Fibroblast of skin of right quadriceps (primary cell): Measurements from ENCODE around the gene KRTAP22-2.

Experiments
- DNase-seq: peaks from one replicate; pipeline ENCODE4 v3.0.0-alpha.2; 2013

Gene KRTAP22-2

DNA sequence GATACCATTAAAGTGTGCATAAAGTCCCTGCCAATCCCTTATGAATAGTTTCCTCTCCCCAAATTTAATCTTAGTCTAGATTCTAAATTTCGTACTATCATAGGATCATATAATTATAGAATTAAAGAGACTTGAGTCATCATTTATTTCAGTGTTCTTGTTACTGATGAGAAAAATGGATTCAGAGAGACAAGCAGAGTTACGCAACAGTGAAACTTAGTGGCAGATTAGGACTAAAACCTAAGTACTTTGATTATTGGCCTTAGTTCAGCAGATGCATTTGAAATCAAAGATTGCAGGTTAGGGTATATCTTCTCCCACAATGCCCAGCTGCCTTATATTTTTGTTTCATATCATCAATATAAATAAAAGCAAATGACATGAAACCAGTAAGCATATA lies 28.2 kb downstream of the KRTAP22-2 start:
- DNase-seq = no peak

DNA sequence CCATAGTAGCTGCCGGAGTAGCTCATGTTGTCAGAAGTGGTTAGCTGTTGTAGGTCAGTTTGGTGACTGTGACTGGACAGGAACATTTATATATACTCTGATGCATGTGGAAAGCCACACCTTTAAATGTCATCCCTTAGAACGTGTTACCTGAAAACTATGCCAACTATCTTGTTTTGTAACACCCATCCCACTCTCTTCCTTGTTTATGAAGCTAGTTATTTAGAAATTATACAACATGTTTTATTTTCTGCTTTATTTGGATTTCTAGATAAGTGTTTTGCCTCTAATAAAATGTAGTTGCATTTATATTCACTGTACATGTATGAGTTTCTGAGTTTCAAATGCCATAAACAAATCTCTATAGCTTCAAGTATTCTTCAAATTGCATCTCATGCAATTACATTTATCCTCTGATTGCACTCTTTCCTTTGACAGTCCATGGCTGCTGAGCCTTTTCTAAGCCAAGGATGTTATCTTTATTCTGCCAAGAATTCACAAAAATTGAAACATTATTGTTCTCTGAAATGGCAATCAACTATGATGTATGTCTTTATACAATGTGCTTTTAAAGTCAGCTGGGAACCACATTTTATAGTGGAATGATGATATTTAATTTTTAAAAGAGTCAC lies 28.8 kb downstream of the KRTAP22-2 start, which contains the start of gene KRTAP19-7:
KRTAP19-7 (minus strand) TSS at position 51 of the 632 bp plus-strand sequence; CDS start at position 26, 25 bp downstream.
- no peak for DNase-seq

DNA sequence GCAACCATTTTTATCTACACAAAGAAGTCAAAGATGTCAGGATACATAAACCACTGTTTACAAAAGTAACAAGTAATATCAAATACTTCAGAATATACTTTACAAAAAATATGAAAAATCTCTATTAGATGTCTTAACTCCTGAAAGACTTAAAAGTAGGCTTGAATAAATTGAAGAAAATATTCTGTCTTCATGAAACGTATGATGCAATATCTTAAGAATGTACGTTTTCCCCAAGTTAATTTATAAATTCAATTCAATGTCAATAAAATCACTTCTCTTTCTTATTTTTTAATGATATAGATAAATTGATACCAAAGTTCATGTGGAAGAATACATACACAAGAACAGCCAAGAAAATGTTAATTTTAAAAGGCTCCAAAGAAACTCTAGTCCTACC lies 35.1 kb downstream of the KRTAP22-2 start:
- no peak for DNase-seq

DNA sequence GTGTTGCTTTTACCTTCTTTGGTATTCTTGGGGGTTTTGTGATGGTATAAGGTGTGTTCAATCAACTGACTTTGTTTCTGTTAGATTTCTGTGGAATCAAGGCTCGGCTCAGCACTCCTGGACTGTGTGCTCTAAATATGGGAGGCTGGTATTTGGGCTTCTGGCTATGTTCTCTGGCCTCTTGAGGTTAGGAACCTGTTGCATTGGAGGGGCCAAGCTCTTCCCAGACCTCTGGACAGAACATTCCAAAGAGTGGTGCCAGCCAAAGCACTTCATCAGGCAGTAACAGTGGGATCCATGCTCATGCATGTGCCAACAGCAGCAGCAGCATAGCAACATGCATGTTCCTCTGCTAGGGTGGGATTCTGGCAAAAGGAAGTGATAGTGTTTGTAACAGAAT lies 37.4 kb downstream of the KRTAP22-2 start:
- no peak for DNase-seq

DNA sequence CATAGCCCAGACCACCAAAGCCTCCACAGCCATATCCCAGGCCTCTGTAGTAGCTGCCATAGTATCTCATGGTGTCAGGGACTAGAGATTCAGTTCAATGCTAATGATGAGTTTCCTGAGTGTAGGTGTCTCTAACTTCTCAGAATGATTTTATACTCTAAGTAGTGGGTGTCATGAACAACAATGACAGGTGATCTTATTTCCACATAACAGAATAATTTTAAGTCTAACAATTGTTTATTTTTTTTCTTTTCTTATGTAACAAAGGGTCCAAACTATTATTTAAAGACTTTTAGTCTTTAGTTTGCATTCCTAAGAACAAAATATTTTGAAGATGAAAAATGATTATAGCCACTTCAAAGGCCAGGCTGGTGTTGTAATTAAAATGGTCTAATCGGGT lies 48.4 kb downstream of the KRTAP22-2 start, which contains the start of gene KRTAP19-6:
KRTAP19-6 (minus strand) TSS at position 101 of the 400 bp plus-strand sequence; CDS start at position 70, 31 bp downstream.
- no peak for DNase-seq
